SJCRH30 (cell line): Measurements from ENCODE around the gene PHLPP1. TPM values are rescaled to one million over a fixed set of nuclear protein-coding genes. Genes with fewer than 3 reads are reported as not detected.
"Not testable (repeated sequence)": the region's sequence is repeated elsewhere in the genome, so short reads cannot be mapped to it uniquely, and the experiment has no call there.

Experiments used
- DNase-seq, 2 experiments: peaks; one replicate each; pipeline ENCODE4 v3.0.0-alpha.2; 2015 to 2020
- H3K27ac ChIP-seq: fragments of 250-450 bp; sonication (Bioruptor Pico); 2 replicates; pipeline ENCODE4 v1.5.1; 2020; ENCODE audit warnings: mild to moderate bottlenecking, moderate library complexity
- H3K27me3 ChIP-seq: fragments of 250-450 bp; sonication (Bioruptor Pico); 2 replicates; pipeline ENCODE4 v1.5.1; 2020; ENCODE audit warnings: mild to moderate bottlenecking, moderate library complexity
- H3K36me3 ChIP-seq: fragments of 250-450 bp; sonication (Bioruptor Pico); 2 replicates; pipeline ENCODE4 v1.5.1; 2020; ENCODE audit warnings: mild to moderate bottlenecking, moderate library complexity
- H3K4me1 ChIP-seq: fragments of 250-450 bp; sonication (Bioruptor Pico); 2 replicates; pipeline ENCODE4 v1.5.1; 2020; ENCODE audit warnings: mild to moderate bottlenecking, moderate library complexity
- H3K4me3 ChIP-seq: fragments of 250-450 bp; sonication (Bioruptor Pico); 2 replicates; pipeline ENCODE4 v1.5.1; 2020; ENCODE audit warnings: mild to moderate bottlenecking, moderate library complexity
- H3K9me3 ChIP-seq: fragments of 250-450 bp; sonication (Bioruptor Pico); replicated peaks from 2 replicates; pipeline ENCODE4 v1.5.1; 2020; ENCODE audit warnings: mild to moderate bottlenecking, moderate library complexity
- total RNA-seq: library from RNA; depleted of rRNA; stranded (reverse); fragments of >200 nt; shearing (Covaris generic); gene quantifications from 2 replicates; pipeline ENCODE4 v1.2.3, GENCODE V29; 2014; rRNA removed

PHLPP1 gene
- total RNA-seq: 8.0 and 10.9 TPM in 2 replicates

DNA sequence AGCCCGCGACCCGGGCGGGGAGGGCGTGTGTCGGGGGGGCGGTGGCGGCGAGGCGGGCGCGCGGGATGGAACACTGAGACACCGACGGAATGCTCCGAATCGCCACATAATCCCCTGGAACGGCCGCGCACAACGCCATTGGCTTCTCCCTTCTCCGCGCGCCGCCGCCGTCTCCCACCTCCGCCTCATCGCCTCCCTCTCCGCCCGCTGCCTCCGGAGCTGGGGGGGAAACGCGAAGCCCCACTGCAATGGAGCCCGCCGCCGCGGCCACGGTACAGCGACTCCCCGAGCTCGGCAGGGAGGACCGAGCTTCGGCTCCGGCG is at the start of gene PHLPP1:
Gene PHLPP1, plus strand, starts transcription at position 106 of the 323 bp plus-strand sequence. Its CDS starts 143 bp downstream, at position 249.
- H3K9me3 ChIP-seq: no peaks in the 10 kb centered on the region
- no peak for DNase-seq
- peak within 1 kb of the TSS; percentile 72 for H3K27ac ChIP-seq
- H3K4me1 ChIP-seq: no peaks in the 10 kb centered on the region; the same call in 1 of the 2 replicates
- no peaks in the 10 kb centered on the region for H3K36me3 ChIP-seq
- H3K27me3 ChIP-seq: no peaks in the 10 kb centered on the region
- H3K4me3 ChIP-seq: peak within 1 kb of the TSS; percentile 77

DNA sequence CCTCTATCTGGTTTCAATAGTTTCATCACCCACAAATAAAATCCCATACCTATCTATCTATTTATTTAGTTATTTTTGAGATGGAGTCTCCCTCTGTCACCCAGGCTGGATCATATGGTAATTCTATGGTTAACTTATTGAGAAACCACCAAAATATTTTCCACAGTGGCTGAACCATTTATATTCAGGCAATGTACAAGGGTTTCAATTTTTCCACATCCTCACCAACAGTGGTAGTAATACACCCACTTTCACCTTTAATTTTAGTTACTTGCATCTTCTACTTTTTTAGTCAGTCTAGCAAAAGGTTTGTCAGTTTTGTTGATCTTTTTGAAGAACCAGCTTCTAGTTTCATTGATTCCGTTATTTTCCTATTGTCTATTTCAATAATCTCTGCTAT is 46.1 kb upstream of the PHLPP1 start:
- Histone ChIP-seq H3K27ac (no peak overlapping the region), H3K4me1 (no peaks in the 10 kb centered on the region), H3K36me3 (no peaks in the 10 kb centered on the region), H3K9me3 (no peaks in the 10 kb centered on the region), H3K27me3 (no peaks in the 10 kb centered on the region), H3K4me3 (no peak overlapping the region)
- no peak for DNase-seq

DNA sequence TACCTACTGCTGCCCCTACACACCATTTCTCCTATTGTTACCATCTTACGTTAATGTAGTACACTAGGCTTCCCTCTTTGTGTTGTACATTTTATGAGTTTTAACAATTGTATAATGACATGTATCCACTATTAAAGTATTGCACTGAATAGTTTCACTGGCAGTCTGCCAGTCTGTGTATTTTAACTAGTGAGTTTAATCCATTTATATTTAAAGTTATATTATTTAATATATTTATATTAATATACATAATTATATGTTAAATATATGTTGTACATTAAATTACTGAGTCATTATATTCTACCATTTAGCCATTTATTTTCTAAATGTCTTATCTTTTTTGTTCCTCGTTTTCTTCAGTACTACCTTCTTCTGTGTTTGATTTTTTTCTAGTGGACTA is 44.8 kb upstream of the PHLPP1 start:
- H3K4me3 ChIP-seq: no peak overlapping the region
- no peak overlapping the region for H3K27ac ChIP-seq
- H3K27me3 ChIP-seq: no peaks in the 10 kb centered on the region
- DNase-seq: no peak
- no peaks in the 10 kb centered on the region for H3K9me3 ChIP-seq
- no peaks in the 10 kb centered on the region for H3K36me3 ChIP-seq
- H3K4me1 ChIP-seq: no peaks in the 10 kb centered on the region

DNA sequence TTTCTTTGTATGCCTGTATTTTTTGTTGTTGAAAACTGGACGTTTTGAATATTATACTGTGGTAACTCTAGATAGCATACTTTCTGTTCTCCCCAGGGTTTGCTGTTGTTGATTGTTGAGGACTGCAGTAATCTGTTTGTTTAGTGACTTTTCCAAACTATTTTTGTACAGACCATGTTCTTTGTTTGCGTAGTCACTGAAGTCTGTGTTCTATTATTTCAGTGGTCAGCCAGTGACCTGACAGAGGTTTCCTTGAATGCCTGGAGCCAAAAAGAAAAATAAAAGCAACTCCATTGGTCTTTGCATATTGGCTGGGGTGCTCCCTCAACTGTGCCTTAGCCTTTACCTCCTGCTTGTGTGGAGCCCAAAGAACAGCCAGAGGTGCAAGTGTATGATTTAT is 42.7 kb upstream of the PHLPP1 start:
- Histone ChIP-seq H3K27me3 (no peaks in the 10 kb centered on the region), H3K9me3 (no peaks in the 10 kb centered on the region), H3K4me1 (no peaks in the 10 kb centered on the region), H3K27ac (no peak overlapping the region), H3K4me3 (no peak overlapping the region), H3K36me3 (no peaks in the 10 kb centered on the region)
- no peak for DNase-seq

DNA sequence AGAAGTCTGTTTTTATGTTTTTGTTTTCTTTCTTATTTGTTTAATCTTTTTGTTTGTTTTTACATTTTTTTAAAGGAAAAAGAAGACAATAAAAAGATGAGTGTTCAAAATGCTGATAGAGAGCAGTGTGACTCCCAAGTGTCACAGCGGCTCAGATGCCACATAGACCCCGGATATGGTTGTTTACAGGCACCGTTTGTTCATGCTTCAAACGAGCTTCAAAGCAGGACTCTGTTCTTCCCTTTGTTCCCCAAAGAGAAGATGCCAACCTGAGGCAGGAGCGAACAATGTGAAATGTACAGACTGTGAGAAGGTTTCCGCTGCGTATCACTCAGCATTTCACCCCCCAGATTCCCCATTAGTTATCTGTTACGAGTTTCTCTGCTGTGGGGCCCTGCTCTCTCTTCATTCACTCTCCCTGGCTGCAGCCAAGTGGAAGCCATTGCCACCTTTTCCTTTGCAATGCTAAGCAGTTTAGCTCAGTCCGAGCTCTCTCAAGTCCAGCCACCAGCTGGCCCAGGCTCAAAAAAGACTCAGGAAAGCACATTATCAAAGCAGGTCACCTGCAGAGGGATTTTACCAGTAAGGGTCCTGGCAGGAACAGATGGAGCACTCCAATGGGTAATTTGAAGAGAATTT is 36.4 kb upstream of the PHLPP1 start:
- Histone ChIP-seq H3K4me1 (no peaks in the 10 kb centered on the region), H3K27me3 (no peaks in the 10 kb centered on the region), H3K27ac (no peak overlapping the region), H3K9me3 (no peaks in the 10 kb centered on the region), H3K4me3 (no peak overlapping the region), H3K36me3 (no peaks in the 10 kb centered on the region)
- no peak for DNase-seq

DNA sequence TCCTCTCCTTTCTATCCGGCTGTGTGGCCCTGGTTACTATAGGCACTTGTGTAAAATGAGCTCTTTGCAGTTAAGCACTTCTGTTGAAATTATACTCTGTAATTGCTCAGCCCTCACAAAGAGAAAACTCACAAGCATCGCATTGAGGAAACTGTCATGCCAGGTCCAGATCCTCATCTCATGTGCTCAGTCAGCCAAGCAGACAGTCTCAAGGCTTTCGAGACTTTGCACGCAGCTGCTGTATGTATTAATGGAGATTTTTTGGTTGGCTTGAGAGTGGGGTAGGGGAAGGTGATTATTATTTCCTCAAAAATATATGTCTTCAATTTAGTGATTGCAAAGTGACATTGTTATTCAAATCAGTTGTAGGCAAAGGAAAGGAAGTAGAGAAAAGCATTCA is 33.0 kb upstream of the PHLPP1 start:
- no peaks in the 10 kb centered on the region for H3K36me3 ChIP-seq
- no peak for DNase-seq
- H3K4me3 ChIP-seq: no peak overlapping the region
- no peaks in the 10 kb centered on the region for H3K27me3 ChIP-seq
- H3K4me1 ChIP-seq: no peaks in the 10 kb centered on the region
- H3K9me3 ChIP-seq: no peaks in the 10 kb centered on the region
- no peak overlapping the region for H3K27ac ChIP-seq

DNA sequence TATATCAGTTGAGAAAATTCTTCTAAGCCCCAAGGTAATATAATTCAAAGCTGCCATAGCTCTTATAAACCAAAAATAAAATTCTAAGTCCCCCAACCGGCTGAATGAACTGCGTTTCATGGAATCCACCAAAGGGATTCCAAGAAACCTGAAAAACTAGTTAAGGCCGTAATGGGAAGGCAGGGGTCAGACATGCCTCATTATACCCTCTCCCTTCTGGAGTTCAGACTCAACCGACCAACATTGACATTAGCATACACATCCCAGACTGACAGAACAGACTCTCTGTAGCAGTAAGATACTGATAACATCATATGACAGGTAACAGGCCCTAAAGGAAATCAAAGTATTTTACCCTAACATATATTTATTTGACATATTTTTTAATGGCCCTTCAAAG is 31.4 kb upstream of the PHLPP1 start:
- Histone ChIP-seq H3K9me3 (no peaks in the 10 kb centered on the region), H3K27ac (no peak overlapping the region), H3K4me3 (no peak overlapping the region), H3K4me1 (no peaks in the 10 kb centered on the region), H3K36me3 (no peaks in the 10 kb centered on the region), H3K27me3 (no peaks in the 10 kb centered on the region)
- DNase-seq: no peak

DNA sequence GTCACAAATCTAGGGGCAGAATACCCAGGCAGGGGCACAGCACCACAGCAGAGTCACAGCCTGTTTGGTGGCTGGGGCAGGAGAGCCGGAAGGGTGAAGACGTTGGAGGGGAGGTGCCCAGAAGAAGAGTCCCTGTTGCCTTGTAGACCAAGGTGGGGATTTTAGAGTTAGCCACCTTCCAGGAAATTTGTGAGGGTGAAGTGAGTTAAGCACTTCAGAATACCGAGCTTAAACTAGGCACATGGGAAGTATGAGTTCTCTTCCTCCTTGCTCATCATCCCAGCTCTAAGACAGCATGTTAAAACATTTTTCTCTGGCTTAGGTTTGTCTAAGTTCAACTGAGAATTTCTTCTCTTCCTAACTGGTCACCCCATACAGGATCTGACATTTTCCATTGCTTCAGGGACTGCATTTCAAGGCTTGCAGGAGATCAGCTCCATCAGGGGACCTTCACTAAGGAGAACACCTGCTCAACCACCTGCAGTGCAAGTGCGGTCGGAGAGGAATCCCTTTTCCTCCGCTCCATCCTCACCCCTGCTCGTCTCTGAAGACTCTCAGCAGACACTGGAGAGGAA is 26.5 kb upstream of the PHLPP1 start:
- Histone ChIP-seq H3K36me3 (no peaks in the 10 kb centered on the region), H3K27me3 (no peaks in the 10 kb centered on the region)
- no peak for DNase-seq

DNA sequence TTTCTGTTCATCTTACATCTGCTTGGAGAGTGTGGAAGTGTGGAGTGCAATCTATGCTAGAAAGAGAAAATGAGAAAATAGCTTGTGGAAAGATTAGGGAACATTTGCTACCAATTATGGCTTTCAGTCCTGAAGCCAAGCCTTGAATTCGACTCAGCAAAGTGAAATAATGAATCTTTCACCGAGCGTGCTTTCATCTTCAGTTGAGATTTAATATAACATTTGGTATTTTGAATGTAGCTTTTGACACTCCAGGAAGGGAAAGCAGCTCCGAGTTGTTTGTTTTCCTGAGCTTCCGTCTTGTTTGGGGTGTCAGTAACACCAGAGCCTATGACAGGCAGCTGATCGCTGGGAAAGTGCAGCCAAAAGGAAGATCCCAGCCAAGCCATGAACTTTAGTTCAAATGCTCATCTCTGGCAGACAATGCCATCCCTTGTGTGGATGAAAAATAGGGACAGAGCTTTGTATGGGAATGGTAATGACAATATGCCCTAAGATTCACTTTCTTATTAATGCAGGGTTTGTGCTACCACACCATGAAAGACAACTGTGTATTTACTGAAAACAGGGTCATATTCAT is 25.0 kb upstream of the PHLPP1 start:
- DNase-seq: no peak
- no peak overlapping the region for H3K27ac ChIP-seq
- H3K9me3 ChIP-seq: no peaks in the 10 kb centered on the region
- H3K36me3 ChIP-seq: no peaks in the 10 kb centered on the region
- no peaks in the 10 kb centered on the region for H3K4me1 ChIP-seq
- no peak overlapping the region for H3K4me3 ChIP-seq
- no peaks in the 10 kb centered on the region for H3K27me3 ChIP-seq

More for the DNA sequence above, 26.5 kb upstream of the PHLPP1 start:
- Histone ChIP-seq H3K9me3 (no peaks in the 10 kb centered on the region), H3K4me3 (no peak overlapping the region), H3K27ac (no peak overlapping the region), H3K4me1 (no peaks in the 10 kb centered on the region)

DNA sequence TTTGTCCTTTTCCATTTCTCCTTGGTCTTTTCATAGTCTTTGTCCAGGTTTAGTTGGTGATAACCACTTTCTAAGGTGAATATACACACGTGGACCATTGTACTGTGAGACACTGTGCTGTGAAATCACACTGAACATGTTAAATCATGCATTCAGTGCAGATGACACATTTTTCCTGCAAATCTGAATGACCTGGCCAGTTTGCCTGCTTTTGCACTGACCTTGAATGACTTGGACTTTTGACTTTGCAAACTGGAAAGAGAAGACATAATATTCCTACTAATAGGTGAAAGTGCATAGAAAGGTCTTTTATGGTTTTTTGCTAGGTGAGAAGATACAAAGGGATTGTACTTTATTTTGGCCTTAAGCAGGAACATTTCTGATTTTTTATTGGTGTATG is 21.7 kb upstream of the PHLPP1 start:
- H3K4me3 ChIP-seq: no peak overlapping the region
- no peaks in the 10 kb centered on the region for H3K9me3 ChIP-seq
- no peaks in the 10 kb centered on the region for H3K36me3 ChIP-seq
- no peak overlapping the region for H3K27ac ChIP-seq
- DNase-seq: no peak
- no peaks in the 10 kb centered on the region for H3K27me3 ChIP-seq
- no peaks in the 10 kb centered on the region for H3K4me1 ChIP-seq

DNA sequence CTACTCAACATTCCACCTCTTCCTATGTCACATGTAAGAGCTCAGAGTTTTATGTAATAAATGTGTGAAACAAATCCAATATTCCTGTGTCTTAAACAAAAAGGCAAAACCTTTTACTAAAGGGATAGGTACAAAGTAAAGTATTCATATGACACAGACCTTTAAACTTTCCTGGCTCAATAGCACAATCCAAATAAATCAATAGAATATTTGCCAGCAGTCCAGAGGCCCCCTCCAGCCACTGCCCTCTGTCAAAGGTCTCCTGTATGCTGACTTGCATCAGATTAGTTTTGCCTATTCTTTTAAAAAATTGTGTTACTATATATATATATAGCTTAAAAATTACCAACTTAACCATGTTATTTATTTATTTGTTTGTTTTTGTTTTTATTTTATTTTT is 17.7 kb upstream of the PHLPP1 start:
- Histone ChIP-seq H3K4me3 (no peak overlapping the region), H3K4me1 (no peaks in the 10 kb centered on the region), H3K27me3 (no peaks in the 10 kb centered on the region), H3K36me3 (no peaks in the 10 kb centered on the region), H3K9me3 (no peaks in the 10 kb centered on the region), H3K27ac (no peak overlapping the region)
- DNase-seq: no peak

DNA sequence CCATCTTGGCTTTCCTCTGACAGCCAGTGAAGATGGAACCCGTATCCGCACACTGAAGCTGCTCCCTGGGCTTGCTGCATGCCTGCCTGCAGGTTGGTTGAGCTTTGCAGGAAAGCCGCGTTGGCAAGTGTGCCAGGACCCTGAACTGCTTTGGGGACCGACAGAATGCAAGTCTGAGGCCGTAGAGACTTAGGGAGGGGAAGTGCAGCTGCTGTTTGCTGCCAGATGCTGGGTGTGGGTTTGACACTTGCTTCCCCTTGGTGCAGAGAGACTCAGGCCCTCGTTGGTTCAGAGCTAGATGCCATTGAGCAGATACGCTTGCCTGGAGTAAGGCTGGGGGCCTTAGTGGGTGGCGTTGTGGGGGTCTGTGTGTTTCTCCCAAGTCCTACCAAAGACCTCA is 13.1 kb upstream of the PHLPP1 start:
- DNase-seq: peak in 1 of 2 experiments; percentile 18
- Histone ChIP-seq H3K27ac (no peak overlapping the region), H3K4me1 (no peaks in the 10 kb centered on the region), H3K36me3 (no peaks in the 10 kb centered on the region), H3K27me3 (no peaks in the 10 kb centered on the region), H3K4me3 (no peak overlapping the region), H3K9me3 (no peaks in the 10 kb centered on the region)

DNA sequence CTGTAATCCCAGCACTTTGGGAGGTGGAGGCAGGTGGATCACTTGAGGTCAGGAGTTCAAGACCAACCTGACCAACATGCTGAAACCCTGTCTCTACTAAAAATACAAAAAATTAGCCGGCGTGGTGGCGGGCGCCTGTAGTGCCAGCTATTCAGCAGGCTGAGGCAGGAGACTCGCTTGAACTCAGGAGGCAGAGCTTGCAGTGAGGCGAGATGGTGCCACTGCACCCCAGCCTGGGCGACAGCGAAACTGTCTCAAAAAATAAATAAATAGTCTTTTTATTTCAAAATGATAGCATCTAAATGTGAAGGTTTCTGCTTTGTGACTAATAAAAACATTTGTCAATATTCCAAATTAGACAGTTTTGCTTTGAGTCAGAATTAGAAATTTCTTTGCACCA is 8.5 kb upstream of the PHLPP1 start:
- H3K27ac ChIP-seq, H3K9me3 ChIP-seq, H3K27me3 ChIP-seq, H3K36me3 ChIP-seq, DNase-seq, H3K4me1 ChIP-seq, H3K4me3 ChIP-seq: not testable (repeated sequence)

DNA sequence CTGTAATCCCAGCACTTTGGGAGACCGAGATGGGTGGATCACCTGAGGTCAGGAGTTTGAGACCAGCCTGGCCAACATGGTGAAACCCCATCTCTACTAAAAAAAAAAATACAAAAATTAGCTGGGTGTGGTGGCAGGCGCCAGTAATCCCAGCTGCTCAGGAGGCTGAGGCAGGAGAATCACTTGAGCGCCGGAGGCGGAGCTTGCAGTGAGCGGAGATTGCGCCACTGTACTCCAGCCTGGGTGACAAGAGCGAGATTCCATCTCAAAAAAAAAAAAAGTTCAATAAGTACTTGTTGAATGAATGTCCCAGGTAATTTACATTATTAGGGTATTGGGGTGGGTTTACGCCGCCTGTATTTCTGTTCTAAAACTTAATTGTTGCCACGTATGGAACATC is 5.4 kb upstream of the PHLPP1 start:
- not testable (repeated sequence) for H3K27ac ChIP-seq, DNase-seq, H3K4me1 ChIP-seq, H3K27me3 ChIP-seq, H3K4me3 ChIP-seq, H3K9me3 ChIP-seq, H3K36me3 ChIP-seq

DNA sequence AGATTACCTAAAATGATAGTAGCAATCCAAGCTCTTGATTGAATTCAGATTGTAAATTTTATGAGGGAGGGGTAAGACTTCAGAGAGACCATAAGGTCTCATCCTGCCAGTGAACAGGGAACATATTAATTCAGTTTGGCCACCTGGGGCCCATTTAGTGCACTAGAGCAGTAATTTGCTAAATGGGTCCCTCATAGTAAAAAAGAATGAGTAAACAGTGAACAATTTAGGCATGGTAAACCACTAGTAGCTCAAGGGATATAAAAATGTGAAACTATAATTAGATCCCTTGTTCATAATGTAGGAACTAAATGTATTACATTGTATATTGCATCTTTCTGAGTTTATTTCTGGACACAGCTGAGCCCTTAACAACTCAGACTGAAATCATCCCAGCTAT is 4.9 kb upstream of the PHLPP1 start:
- Histone ChIP-seq H3K27ac (no peak overlapping the region), H3K36me3 (no peaks in the 10 kb centered on the region), H3K4me1 (no peaks in the 10 kb centered on the region), H3K4me3 (no peak overlapping the region), H3K9me3 (no peaks in the 10 kb centered on the region), H3K27me3 (no peaks in the 10 kb centered on the region)
- no peak for DNase-seq

DNA sequence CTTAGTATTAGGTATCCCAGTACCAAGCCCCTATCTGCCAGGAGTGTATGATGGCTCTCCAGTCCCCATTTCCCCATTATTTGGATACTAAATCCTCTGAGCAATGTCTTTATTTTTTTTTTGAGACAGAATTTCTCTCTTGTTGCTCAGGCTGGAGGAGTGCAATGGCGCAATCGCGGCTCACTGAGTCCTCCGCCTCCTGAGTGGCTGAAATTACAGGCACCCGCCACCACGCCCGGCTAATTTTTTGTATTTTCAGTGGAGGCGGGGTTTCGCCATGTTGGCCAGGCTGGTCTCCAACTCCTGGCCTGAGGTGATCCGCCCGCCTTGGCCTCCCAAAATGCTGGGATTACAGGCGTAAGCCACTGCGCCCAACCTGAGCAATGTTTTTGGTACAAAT is 3.6 kb upstream of the PHLPP1 start:
- no peaks in the 10 kb centered on the region for H3K9me3 ChIP-seq
- DNase-seq: no peak
- no peak overlapping the region for H3K4me3 ChIP-seq
- H3K36me3 ChIP-seq: no peaks in the 10 kb centered on the region
- H3K27me3 ChIP-seq: no peaks in the 10 kb centered on the region
- no peaks in the 10 kb centered on the region for H3K4me1 ChIP-seq
- no peak overlapping the region for H3K27ac ChIP-seq
